Astrocyte (in vitro differentiated cells and primary cell): Measurements from ENCODE around the gene AGTRAP.

Source experiments
- CTCF ChIP-seq: IDR thresholded peaks from 2 replicates; pipeline ENCODE4 v1.5.1; 2011; ENCODE audit warnings: low read depth, mild to moderate bottlenecking, inconsistent platforms, low read length, moderate library complexity; ENCODE audit not compliant: insufficient read depth
- EZH2 ChIP-seq: IDR thresholded peaks from 2 replicates; pipeline ENCODE4 v1.6.1; 2012; ENCODE audit warnings: mild to moderate bottlenecking, low read length, inconsistent platforms; ENCODE audit not compliant: insufficient read depth

DNA sequence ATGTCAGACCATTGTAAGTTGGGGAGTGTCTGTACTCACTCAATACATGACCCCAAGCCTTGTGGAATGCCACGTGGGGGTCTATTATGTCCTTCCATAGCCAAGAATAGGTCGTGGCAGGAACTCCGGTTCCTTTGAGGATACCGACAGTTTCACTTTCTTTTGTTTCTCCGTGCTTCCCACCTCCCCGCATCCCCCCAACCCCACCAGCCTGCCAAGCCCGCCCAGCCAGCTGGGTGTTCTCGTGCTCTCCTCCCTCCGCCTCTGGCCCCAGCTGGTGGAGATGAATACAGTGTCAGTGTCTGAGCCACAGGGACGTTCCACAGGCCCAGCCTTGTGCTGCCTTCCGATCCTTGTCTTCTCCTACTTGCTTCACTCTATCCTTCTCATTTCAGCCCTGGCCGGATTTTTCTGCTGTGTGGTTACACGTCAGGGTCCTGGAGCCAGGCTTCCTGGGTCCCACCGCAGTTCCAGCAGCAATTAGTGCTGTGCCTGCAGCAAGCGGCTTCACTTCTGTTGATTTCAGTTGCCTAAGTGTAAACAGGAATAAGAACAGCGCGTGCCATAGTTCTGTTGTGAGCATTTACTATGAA is 4.1 kb upstream of the AGTRAP start:
- TF ChIP-seq EZH2 (no peak), CTCF (no peak)
